GM23248 (cell line): ENCODE results near the gene RNF130.

ENCODE experiments used
- EZH2 ChIP-seq: fragments of 200-600 bp; sonication (generic); IDR thresholded peaks from 2 replicates; pipeline ENCODE4 v1.6.1; 2018; ENCODE audit warnings: antibody characterized with exemption, mild to moderate bottlenecking; ENCODE audit not compliant: insufficient read depth, poor library complexity, severe bottlenecking
- EZH2phosphoT487 ChIP-seq: fragments of 200-600 bp; sonication (generic); IDR thresholded peaks from 2 replicates; pipeline ENCODE4 v1.6.1; 2018; ENCODE audit warnings: antibody characterized with exemption, moderate library complexity, mild to moderate bottlenecking, low read depth; ENCODE audit not compliant: insufficient read depth

GRCh38 chr5:180109920-180110319 lies 38.4 kb upstream of the RNF130 start:
- TF ChIP-seq EZH2, result no peak
- TF ChIP-seq EZH2phosphoT487, result no peak
